ENCODE results near the gene ATP1A4.

The ATP1A4 gene

GRCh38 chr1:160187407-160187806, 36.0 kb downstream of the ATP1A4 start:
- Histone ChIP-seq H3K36me3 (ENCODE audit: insufficient read depth, low read depth, low read length) (no peaks in the 10 kb centered on the region), H3K4me1 (ENCODE audit: insufficient read depth, low read length) (peaks cover 3% of the 10 kb centered on the region), H3K9me3 (ENCODE audit: insufficient read depth, low read depth, low read length) (no peaks in the 10 kb centered on the region), H3K27me3 (ENCODE audit: insufficient read depth, low read length) (no peaks in the 10 kb centered on the region), H3K4me3 (ENCODE audit: low read length) (no peak overlapping the region), H3K27ac (ENCODE audit: low read length) (no peak overlapping the region), H3K9ac (ENCODE audit: low read depth, low read length) (no peak overlapping the region)

GRCh38 chr1:160188341-160188740, 36.9 kb downstream of the ATP1A4 start:
- Histone ChIP-seq H3K27me3 (ENCODE audit: insufficient read depth, low read length) (no peaks in the 10 kb centered on the region), H3K36me3 (ENCODE audit: insufficient read depth, low read depth, low read length) (no peaks in the 10 kb centered on the region), H3K9me3 (ENCODE audit: insufficient read depth, low read depth, low read length) (no peaks in the 10 kb centered on the region), H3K9ac (ENCODE audit: low read depth, low read length) (no peak overlapping the region), H3K27ac (ENCODE audit: low read length) (no peak overlapping the region), H3K4me3 (ENCODE audit: low read length) (no peak overlapping the region), H3K4me1 (ENCODE audit: insufficient read depth, low read length) (peaks cover 10% of the 10 kb centered on the region)

DNA sequence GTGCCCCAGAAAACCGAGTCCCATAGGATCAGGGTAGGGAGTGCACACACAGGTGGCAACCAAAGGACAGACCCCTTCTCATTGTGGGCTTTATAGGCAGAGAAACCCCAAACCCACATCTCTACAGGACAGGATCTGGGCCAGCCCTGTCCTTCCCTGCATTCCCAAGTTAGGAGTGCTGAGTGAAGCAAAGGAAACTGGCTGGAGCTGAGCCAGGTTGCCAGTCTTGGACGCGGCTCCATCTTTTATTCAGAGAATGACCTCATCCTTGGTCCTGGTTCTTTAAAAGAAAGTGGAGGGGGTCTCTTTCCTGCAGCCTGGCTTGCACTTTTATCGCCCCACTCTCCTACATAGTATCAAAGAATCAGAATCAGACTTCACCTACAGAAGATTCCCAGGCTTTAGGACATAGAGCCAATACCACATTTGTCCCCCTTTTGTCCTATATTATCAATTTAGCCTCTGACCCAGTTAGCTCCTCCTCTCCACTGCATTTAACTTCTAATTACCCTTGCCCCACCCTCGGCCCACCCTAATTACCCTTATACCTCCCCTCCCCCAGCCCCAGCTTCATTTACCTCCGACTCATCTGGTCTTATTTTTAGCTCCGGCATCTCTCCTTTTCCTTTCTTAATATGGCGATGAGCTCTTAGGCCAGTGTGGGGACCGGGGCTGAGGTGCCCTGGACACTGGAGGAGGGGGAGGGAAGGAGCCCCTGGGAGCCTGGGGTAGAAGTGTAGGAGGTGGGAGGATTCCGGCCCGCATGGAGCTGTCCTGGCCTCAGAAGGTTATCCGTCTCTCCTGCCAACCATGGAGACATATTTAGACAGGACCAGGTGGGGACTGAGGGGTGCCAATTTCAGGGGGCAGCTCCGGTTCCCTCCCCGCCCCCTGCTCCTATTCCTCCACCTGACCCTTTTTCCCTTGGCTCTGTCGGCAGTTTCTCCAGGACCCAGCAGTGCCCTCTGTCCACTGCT, 38.5 kb downstream of the ATP1A4 start, which contains the start of gene CASQ1:
Gene CASQ1, plus strand, starts transcription at position 927 of the 977 bp plus-strand sequence. CDS start 177 bp downstream, outside the sequence.
- H3K9ac ChIP-seq (ENCODE audit: low read depth, low read length): no peak within 1 kb of the TSS
- no peaks in the 10 kb centered on the region for H3K27me3 ChIP-seq (ENCODE audit: insufficient read depth, low read length)
- peaks cover 15% of the 10 kb centered on the region for H3K4me1 ChIP-seq (ENCODE audit: insufficient read depth, low read length)
- H3K4me3 ChIP-seq (ENCODE audit: low read length): no peak within 1 kb of the TSS
- no peaks in the 10 kb centered on the region for H3K36me3 ChIP-seq (ENCODE audit: insufficient read depth, low read depth, low read length)
- H3K9me3 ChIP-seq (ENCODE audit: insufficient read depth, low read depth, low read length): no peaks in the 10 kb centered on the region
- no peak within 1 kb of the TSS for H3K27ac ChIP-seq (ENCODE audit: low read length)

- no peak overlapping the region for H3K27ac ChIP-seq (ENCODE audit: low read length)
- no peaks in the 10 kb centered on the region for H3K9me3 ChIP-seq (ENCODE audit: insufficient read depth, low read depth, low read length)
- no peak overlapping the region for H3K4me3 ChIP-seq (ENCODE audit: low read length)
- H3K36me3 ChIP-seq (ENCODE audit: insufficient read depth, low read depth, low read length): no peaks in the 10 kb centered on the region
- H3K27me3 ChIP-seq (ENCODE audit: insufficient read depth, low read length): no peaks in the 10 kb centered on the region
- H3K9ac ChIP-seq (ENCODE audit: low read depth, low read length): no peak overlapping the region
- peaks cover 15% of the 10 kb centered on the region for H3K4me1 ChIP-seq (ENCODE audit: insufficient read depth, low read length)
Measured at GRCh38 chr1:160191756-160192155, 40.4 kb downstream of the ATP1A4 start.

GRCh38 chr1:160192234-160192633, 40.8 kb downstream of the ATP1A4 start:
- Histone ChIP-seq H3K9ac (ENCODE audit: low read depth, low read length) (no peak overlapping the region), H3K27me3 (ENCODE audit: insufficient read depth, low read length) (no peaks in the 10 kb centered on the region), H3K9me3 (ENCODE audit: insufficient read depth, low read depth, low read length) (no peaks in the 10 kb centered on the region), H3K4me3 (ENCODE audit: low read length) (no peak overlapping the region), H3K36me3 (ENCODE audit: insufficient read depth, low read depth, low read length) (no peaks in the 10 kb centered on the region), H3K27ac (ENCODE audit: low read length) (no peak overlapping the region), H3K4me1 (ENCODE audit: insufficient read depth, low read length) (peaks cover 15% of the 10 kb centered on the region)

- Histone ChIP-seq H3K36me3 (ENCODE audit: insufficient read depth, low read depth, low read length) (no peaks in the 10 kb centered on the region), H3K9me3 (ENCODE audit: insufficient read depth, low read depth, low read length) (no peaks in the 10 kb centered on the region), H3K4me3 (ENCODE audit: low read length) (peak overlapping the region; percentile 26; the same call in 1 of the 2 replicates), H3K27ac (ENCODE audit: low read length) (no peak overlapping the region), H3K4me1 (ENCODE audit: insufficient read depth, low read length) (peaks cover 15% of the 10 kb centered on the region), H3K27me3 (ENCODE audit: insufficient read depth, low read length) (no peaks in the 10 kb centered on the region), H3K9ac (ENCODE audit: low read depth, low read length) (peak overlapping the region; percentile 57; the same call in 1 of the 2 replicates)
Measured at GRCh38 chr1:160193091-160193819, 41.9 kb downstream of the ATP1A4 start.

GRCh38 chr1:160193832-160194736, 42.7 kb downstream of the ATP1A4 start:
- Histone ChIP-seq H3K27me3 (ENCODE audit: insufficient read depth, low read length) (no peaks in the 10 kb centered on the region), H3K27ac (ENCODE audit: low read length) (no peak overlapping the region), H3K4me1 (ENCODE audit: insufficient read depth, low read length) (peaks cover 15% of the 10 kb centered on the region), H3K36me3 (ENCODE audit: insufficient read depth, low read depth, low read length) (no peaks in the 10 kb centered on the region), H3K9ac (ENCODE audit: low read depth, low read length) (peak overlapping the region; percentile 57; the same call in 1 of the 2 replicates), H3K9me3 (ENCODE audit: insufficient read depth, low read depth, low read length) (no peaks in the 10 kb centered on the region), H3K4me3 (ENCODE audit: low read length) (no peak overlapping the region)

GRCh38 chr1:160194737-160195059, 43.3 kb downstream of the ATP1A4 start:
- Histone ChIP-seq H3K4me1 (ENCODE audit: insufficient read depth, low read length) (peaks cover 15% of the 10 kb centered on the region), H3K27ac (ENCODE audit: low read length) (no peak overlapping the region), H3K36me3 (ENCODE audit: insufficient read depth, low read depth, low read length) (no peaks in the 10 kb centered on the region), H3K4me3 (ENCODE audit: low read length) (no peak overlapping the region), H3K27me3 (ENCODE audit: insufficient read depth, low read length) (no peaks in the 10 kb centered on the region), H3K9me3 (ENCODE audit: insufficient read depth, low read depth, low read length) (no peaks in the 10 kb centered on the region), H3K9ac (ENCODE audit: low read depth, low read length) (no peak overlapping the region)

GRCh38 chr1:160196143-160196542, 44.7 kb downstream of the ATP1A4 start:
- H3K9ac ChIP-seq (ENCODE audit: low read depth, low read length): no peak overlapping the region
- peaks cover 15% of the 10 kb centered on the region for H3K4me1 ChIP-seq (ENCODE audit: insufficient read depth, low read length)
- no peak overlapping the region for H3K27ac ChIP-seq (ENCODE audit: low read length)
- H3K9me3 ChIP-seq (ENCODE audit: insufficient read depth, low read depth, low read length): no peaks in the 10 kb centered on the region
- H3K36me3 ChIP-seq (ENCODE audit: insufficient read depth, low read depth, low read length): no peaks in the 10 kb centered on the region
- no peaks in the 10 kb centered on the region for H3K27me3 ChIP-seq (ENCODE audit: insufficient read depth, low read length)
- no peak overlapping the region for H3K4me3 ChIP-seq (ENCODE audit: low read length)

GRCh38 chr1:160197231-160197630, 45.8 kb downstream of the ATP1A4 start:
- Histone ChIP-seq H3K27me3 (ENCODE audit: insufficient read depth, low read length) (no peaks in the 10 kb centered on the region), H3K27ac (ENCODE audit: low read length) (no peak overlapping the region), H3K9ac (ENCODE audit: low read depth, low read length) (no peak overlapping the region), H3K4me1 (ENCODE audit: insufficient read depth, low read length) (peaks cover 14% of the 10 kb centered on the region), H3K9me3 (ENCODE audit: insufficient read depth, low read depth, low read length) (no peaks in the 10 kb centered on the region), H3K36me3 (ENCODE audit: insufficient read depth, low read depth, low read length) (no peaks in the 10 kb centered on the region), H3K4me3 (ENCODE audit: low read length) (no peak overlapping the region)

DNA sequence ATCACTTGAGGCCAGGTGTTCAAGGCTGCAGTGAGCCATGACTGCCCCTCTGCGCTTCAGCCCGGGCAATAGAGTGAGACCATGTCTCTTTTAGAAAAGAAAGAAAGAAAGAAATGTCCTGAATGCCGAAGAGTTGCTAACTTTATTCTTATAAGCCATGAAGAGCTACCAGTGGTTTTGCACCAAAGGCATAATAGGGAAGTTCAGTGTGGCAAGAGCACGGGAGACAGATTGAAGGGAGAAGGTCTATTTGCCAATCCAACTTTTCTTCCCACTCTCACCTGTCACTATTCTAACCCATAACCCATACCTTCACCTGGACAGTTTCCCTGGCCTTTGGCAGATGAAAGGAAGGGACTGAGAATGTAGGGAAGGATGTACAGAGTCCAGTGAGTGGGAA, 49.4 kb downstream of the ATP1A4 start:
- no peaks in the 10 kb centered on the region for H3K27me3 ChIP-seq (ENCODE audit: insufficient read depth, low read length)
- no peaks in the 10 kb centered on the region for H3K36me3 ChIP-seq (ENCODE audit: insufficient read depth, low read depth, low read length)
- no peak overlapping the region for H3K4me3 ChIP-seq (ENCODE audit: low read length)
- H3K4me1 ChIP-seq (ENCODE audit: insufficient read depth, low read length): peaks cover 7% of the 10 kb centered on the region
- H3K27ac ChIP-seq (ENCODE audit: low read length): no peak overlapping the region
- no peak overlapping the region for H3K9ac ChIP-seq (ENCODE audit: low read depth, low read length)
- no peaks in the 10 kb centered on the region for H3K9me3 ChIP-seq (ENCODE audit: insufficient read depth, low read depth, low read length)
